Activated naive CD4-positive, alpha-beta T cell treated with Interleukin-2 at 50 U/mL for 16 hours (primary cell): Measurements from ENCODE around the gene DMD.

Experiments used
- DNase-seq: peaks from one replicate; pipeline ENCODE4 v3.0.0-alpha.2; 2020

Gene DMD

DNA sequence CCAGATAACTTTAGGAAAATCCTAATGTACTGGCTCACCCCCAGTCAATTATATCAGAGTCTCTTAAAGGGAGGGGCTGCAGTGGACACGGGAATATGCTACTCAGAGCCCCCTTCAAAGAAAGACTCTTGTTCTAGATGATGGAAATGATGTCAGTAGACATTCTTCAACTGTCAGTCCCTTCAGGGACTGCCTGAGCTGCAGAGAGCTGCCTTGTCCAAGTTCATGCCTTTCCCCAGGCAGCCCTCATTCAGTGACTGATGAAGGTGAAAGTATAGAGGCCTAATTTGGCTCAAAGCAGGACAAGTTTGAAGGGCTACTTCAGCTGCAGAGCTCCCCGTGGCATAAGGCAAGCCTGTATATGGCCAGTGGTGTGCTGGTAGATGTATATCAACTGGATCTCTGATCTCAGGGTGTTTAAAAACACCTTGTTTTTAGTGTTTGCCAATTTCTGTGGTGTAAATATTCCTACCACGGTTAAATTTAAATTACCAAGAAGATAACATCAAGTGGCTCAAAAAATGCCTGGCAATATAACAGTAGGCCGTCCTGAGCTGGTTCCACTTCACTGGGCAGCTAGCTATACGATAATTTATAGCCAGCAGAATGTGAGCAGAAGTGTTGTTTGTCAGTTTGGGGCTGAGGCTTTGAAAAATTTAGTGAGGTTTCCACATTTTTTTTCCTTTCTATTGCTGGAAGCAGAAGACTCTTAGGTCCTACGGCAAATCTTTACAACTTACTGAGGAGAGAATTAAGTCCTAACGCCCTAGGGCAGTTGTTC, 1390.7 kb downstream of the DMD start:
- no peak for DNase-seq

DNA sequence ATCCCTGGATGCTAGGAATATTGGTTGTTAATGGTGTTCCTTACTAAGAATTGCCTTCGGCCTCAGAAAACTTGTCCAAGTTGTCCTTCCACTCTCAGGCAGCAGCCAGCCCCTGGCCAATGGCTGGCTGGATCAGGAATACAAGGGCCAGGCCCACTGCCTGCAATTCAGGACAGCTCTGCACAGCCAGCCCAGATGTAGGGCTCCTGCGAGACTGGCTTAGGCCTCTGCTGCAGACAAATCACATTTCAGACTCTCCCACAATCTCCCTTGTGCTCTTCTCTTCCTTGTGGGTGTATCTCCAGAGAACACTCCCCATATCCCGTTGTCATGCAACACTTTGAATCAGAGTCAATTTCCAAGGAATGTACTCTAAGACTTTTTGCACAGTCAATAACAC, 1391.9 kb downstream of the DMD start:
- DNase-seq = no peak

DNA sequence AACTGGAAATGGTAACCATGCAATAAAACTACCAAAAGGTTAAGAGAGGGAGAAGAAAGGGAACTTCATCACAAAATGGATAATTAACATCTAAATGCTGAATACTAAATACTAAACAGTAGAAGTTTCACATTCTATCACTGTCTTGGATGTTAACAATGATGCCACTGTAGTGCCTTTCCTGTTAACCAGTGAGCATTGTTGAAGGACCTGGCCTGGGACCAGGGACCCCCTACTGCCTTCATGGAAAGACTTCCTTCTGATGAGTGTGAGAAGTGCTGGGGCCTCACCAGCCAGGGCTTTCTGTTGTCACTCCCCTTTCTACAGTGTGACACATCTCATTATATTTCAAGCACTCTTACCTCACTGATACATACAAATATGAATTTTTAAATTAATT, 1400.2 kb downstream of the DMD start:
- no peak for DNase-seq

DNA sequence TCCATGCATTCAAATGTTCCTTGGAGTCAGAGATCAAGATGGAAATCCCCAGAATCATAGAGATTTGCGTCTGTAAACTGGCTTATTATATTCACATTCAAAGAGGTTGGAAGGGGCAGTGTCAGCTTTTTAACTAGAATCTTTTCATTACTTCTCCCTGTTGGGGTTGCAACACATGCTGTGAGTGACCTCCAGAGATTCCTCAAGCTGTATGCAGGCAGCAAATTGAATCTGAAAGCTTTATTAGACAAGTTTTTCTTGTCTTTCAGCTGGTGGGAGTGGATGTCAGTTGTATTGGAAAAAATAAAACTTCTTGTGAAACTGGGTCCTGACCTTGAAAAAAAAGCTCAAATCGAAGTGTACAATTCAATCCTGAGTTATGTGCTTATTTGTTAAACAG, 1403.0 kb downstream of the DMD start:
- no peak for DNase-seq

DNA sequence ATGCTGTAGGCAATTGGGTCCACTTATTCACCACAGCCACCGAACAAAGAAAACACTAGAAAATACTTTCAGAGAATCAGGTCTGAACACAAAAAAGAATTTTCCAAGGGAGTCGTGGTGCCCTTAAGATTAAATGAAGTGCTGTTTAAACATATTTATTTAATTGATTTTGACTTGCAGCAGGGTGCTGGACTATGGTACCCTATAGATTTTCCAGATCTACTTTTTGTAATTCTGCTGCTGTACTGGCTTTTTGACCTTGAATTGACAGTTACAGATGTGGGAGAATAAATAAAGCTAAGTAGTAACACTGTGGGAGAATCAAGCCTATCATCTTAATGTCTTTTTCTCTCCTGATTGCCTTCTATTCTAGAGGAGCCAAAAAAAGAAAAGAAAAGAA, 1404.2 kb downstream of the DMD start:
- DNase-seq = no peak

DNA sequence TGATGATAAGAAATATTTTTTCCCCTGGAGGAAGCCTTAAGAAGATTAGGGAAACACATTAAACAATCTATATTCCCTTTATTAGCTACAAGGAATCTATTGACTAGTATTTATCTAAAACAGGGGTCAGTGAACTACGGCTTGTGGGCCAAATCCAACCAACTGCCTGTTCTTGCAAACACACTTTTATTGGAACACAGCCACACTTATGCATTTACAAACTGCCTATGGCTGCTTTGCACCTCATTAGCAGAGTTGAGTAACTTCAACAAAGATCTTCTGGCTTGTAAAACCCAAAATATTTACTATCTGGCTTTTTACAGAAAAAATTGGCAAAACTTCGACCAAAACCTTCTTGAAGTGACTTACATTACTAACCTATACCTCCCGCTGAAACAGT, 1405.6 kb downstream of the DMD start:
- no peak for DNase-seq

DNA sequence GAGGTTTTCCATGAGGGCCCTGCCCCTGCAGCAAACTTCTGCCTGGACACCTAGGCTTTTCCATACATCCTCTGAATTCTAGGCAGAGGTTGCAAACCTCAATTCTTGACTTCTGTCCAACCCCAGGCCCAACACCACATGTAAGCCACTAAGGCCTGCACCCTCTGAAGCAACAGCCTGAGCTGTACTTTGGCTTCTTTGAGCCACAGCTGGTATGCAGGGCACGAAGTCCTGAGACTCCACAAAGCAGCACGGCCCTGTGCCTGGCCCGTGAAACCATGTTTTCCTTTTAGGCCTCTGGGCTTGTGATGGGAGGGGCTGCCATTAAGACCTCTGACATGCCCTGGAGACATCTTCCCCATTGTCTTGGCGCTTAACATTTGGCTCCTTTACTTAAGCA, 1411.1 kb downstream of the DMD start:
- DNase-seq = no peak

DNA sequence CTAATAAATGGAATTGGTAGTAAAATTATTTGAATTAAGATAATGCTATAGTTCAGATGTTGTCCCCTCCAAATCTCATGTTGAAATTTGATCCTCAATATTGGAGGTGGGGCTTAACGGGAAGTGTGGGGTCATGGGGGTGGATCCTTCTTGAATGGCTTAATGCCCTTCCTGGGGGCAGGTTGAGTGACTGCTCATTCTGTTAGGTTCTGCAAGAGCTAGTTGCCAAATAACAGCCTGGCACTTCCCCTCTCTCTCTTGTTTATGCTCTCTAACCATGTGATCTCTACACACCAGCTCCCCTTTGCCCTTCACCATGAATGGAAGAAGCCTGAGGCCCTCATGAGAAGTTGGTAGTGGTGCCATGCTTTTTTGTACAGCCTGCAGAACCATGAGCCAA, 1414.7 kb downstream of the DMD start:
- DNase-seq = no peak

DNA sequence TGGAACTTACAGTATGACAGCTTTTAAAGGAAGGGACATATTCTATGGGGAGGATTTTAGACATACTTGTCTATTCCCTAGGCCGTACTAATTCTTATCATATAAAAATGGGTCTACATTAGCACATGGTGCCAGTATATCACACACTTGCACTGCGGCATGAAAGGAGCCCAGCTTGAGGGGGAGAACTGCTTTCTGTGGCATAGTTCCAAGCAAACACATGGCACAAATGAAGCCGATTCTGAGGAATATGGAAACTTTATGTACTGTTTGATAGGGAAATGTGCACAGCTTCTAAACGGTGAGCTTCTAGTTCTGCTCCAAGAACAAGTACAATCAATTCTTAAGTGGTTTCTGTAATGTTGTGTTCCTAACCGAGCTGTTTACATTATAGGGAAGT, 1463.9 kb downstream of the DMD start:
- no peak for DNase-seq

DNA sequence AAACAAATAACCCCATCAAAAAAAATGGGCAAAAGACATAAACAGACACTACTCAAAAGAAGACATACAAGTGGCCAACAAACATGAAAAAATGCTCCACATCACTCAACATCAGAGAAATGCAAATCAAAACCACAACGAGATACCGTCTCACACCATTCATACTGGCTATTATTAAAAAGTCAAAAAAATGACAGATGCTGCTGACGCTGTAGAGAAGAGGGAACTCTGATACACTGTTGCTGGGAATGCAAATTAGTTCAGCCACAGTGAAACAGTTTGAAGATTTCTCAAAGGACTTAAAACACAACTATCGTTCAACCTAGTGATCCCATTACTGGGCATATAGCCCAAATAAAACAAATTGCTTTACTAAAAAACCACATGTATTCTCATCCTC, 1468.3 kb downstream of the DMD start:
- DNase-seq = no peak

DNA sequence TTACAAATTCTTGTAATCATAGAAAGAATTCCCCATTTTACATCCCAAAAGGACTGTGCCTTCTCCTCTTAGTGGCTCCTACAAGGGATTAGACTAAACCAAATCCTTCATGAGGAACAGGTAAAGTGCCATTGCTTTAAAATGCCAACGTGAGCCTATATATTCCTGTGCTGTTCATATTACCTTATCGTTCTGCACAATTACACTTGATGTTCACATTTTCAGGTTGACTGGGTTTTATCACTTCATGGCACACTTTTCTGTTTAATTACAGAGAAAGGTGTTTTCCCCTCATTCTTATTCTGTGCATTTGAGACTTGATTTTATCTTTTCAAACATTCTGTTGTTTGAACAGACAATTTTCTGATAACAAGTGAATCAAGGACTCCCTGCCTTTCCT, 1493.9 kb downstream of the DMD start:
- DNase-seq = no peak

DNA sequence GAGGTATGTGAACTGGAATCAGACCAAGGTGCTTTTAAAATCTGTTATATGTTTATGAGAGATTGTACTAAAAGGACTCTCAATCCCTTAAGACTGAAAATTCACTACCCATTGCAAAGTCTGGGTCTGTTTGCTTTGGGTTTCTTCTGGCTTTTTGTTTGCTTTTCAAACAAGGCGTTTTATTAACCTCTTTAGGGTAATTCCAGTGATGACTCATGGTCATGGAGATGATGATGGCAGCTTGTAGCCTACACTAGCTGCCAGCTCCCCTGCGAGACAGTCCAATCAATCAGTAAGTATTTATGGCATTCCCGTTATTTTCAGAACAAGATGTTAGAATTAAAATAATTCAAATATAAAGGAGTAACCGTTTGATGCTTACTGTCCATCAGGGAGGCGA, 1495.7 kb downstream of the DMD start:
- no peak for DNase-seq

DNA sequence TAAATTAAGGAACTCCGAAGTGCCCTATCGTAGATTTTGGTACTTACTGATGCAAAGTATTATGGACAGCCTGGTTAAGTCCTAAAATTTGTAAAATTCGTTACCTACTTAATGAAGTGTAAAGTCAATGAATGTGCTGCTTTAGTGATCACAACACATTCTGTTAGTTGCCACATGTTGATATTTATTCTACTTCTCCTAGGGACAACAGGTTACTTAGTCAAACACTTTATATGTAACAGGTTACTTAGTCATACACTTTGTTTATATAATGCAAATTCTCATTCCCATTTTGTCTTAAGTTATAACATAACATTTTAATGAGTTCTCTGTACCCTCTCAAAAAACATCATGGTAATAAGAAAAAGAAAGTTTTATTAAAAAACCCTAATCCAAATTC, 1496.6 kb downstream of the DMD start:
- no peak for DNase-seq

DNA sequence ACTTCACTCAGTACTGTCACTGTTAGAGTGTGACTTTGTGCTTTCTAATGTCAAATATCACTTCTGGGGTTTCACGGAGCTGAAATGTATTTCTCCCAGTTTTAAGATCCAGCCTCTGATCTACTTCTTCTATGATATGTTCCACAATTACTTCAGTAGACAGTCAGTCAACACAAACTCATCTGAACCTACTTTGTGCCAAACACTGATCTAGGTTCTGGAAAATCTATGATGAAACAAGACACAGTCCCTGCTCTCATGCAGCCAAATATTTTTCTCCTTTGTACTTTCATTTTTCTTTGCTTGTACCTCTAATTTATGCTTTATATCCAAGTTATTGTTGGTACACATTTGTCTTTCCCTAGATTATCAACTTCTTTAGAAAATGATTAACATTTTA, 1498.2 kb downstream of the DMD start:
- no peak for DNase-seq

DNA sequence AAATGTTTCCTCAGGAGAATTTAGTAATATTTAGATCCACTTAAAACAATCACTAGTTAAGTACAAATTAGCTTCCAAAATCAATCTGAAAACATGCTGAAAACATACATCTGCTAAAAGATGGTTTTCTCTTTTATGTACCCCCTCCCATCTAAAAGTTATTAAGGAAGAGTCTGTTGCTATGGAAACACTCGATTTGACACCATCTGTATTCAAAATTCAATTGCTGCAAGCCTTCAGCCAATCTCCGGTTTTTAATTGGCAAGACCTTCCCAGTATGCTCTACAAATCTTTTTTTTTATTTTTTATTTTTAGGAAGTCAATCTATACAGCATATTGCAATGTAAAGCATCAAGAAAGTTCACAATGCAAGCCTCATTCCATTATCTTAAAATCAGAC, 1500.2 kb downstream of the DMD start:
- no peak for DNase-seq

DNA sequence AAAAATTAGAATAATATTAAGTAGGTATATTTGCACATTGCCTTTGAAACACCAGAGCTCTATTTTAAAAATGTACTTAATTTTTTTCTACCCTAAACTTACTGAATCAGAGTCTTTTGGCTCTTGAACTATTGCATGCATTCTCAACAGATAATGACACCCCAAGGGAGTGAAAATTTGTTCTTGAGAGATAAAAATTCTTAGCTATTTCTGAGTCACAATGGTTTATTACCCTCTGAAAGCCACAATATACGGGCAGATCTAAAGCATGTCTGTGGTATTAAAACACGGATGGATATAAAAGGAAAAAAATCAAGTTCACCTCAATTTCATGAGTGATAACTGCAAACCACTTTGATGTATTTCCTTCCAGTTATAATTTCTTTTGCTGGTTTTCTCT, 1503.2 kb downstream of the DMD start:
- no peak for DNase-seq

DNA sequence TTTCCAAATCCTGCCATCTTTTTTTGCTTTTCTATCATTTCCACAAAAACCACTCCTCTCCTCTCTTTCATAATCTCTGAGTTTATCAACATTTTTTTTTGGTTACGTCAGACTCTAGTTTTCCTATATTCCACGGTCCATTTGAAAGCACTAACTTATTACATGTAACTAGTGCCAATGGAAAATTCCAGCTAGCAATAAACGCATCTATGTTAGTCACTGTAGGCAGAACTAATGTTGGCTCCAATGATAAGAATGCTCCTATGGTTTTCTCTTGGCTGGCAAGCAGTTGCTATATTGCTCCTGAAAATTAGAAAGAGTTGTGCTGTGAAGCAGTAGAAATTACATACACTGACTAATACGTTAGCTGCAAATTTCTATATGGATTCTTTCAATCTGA, 1504.9 kb downstream of the DMD start:
- no peak for DNase-seq

DNA sequence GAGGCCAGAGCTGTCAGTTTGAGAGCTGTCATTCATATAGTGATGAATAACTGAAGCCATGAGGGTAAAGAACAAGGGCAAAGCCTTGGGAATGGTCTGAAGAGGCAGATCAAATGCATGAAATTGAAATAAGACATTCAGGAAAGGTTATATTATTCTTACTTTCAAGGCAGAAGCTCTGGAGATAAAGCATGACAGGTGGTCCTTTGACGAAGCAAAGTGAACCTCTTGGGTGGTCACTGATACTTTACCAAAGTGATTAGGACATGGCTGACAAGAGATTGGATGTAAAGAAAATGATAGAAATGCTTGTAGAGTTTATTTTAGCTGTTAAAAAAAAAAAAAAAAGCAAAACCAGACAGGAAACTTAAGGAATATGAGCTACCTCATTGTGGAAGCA, 1505.5 kb downstream of the DMD start:
- DNase-seq = no peak

DNA sequence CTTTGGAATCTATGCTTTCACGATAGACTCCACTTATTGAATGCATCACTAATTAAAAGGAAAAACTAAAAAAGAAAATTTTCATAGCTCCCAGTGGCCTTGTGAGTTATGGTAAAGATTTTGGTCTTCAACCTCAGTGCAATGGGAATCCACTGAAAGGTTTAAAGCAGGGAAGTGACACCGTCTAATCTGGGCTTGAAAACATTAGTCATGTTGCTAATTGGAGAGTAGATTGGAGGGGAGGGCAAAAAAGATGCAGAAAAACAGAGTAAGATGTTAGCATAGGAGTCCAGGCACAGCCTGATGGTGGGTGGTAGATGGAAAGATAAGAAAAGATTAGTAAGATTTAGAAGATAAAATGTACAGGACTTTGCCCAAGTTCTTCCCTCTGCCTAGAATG, 1506.4 kb downstream of the DMD start:
- DNase-seq = no peak

DNA sequence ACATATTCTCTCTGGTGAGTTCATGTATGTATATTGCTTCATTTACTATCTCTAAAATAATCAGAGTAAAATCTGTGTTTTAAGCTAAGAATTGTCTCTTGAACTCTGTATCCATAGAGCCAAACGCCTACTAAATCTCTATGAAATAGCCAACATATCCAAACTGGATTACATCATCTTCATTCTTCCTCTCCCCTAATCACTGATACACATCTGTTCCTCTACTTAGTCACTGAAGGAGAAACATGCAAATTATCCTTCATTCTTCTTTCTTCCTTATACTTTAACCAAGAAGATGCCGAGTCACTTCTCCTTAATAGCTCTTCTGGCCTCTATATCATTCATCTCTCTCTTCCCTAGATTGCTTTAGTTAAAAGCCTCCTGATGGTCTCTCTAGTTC, 1509.1 kb downstream of the DMD start:
- DNase-seq = no peak

DNA sequence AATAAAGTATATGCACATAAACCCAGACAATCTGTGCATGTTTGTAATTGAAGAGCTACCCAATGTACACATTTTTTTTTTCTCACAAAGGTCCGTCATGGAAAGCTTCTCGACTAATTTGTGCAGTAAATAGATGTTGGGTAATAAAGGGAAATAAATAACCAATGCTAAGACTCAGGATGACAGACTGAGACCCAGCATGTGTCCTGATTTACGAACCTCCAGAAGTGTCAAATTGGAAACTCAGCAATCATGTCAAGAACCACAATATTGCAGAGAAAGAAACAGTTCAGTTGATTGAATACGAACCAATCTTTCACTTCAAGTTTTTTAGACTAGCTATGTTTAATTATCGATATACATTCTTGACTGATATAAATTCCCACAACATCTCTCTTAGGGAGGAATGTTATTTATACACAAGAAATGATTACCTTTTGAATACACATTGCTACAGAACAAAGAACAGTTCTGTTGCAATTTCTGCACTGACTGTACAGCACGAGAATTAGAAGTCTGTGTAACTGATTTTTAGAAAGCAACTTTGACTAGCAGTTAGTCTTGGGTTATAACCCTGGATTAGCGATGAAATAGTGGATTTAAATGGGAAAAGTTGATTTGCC, 1513.9 kb downstream of the DMD start:
- DNase-seq = no peak

DNA sequence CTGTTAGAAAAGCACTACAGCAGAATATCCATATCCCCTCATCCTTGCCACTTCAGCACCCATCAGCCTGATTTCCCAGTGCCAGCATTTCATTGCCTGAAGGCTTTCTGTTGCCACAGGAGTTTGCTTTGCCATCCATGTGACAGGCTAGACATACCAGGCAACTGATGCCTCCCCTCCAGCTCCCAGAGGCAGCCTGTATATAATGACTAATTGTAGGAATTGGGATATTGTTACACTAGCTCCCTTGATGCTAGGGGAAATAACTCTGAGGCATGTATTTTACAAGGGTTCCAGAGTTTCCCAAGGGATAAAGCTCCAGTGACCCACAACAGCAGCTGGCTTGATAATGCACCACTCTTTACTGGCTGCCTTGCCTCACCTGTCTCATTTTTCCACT, 1531.5 kb downstream of the DMD start:
- no peak for DNase-seq

DNA sequence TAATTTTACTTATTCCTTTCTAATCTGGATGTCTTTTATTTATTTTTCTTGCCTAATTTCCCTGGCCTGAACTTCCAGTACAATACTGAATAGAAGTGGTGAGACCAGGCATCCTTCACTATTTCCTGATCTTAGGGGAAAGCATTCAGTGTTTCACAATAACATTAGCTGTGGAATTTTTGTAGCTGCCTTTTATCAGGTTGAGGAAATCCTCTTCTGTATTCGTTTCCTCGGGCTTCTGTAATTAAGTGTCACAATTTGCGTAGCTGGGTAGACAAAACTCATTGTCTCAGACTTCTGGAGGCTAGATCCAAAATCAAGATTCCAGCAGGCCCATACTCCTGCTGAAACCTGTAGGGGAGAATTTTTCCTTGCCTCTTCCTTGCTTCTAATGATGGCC, 1541.1 kb downstream of the DMD start:
- DNase-seq = no peak

DNA sequence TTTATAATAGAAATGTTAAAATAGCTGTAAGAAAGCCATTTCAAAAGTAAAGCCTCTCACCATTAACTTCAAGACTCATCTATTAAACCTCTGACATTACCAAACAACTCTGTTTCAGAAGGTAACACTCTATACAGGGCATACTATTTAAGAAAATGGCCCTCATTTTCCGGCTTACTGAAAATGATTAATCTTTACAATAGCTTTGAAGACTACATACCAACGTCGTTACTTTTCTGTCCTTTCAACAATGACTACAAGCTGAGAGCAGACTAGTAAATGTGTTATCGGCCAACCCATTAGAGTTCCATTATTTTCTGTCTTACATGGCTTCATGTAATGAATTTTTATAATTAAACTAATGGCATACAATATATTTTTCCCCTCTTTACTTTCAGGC, 1545.9 kb downstream of the DMD start:
- DNase-seq = no peak

DNA sequence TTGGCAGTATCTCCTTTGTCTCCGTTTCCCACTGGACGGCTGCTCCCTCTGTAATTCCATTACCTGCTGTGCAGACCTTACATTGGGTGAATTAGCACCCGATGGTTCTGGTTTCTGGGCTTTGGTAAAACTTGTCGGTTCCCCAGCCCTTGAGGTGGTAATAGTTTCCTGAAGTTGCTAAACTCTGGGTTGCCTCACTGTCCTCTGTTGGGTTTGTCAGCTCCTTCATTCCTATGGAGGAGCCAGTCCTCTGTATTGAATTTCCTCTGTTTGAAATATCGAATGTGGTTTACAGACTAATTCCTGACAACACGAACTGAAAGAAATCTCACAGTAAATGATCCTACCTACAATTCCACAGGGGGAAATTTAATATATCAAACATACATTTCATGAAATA, 1548.2 kb downstream of the DMD start:
- no peak for DNase-seq
